Measurements from ENCODE around the gene TOE1.
A peak's percentile ranks its signal among the peaks of the same experiment; 100 is the strongest.
"Not testable (repeated sequence)": the region's sequence is repeated elsewhere in the genome, so short reads cannot be mapped to it uniquely, and the experiment has no call there.

The TOE1 gene

GRCh38 chr1:45339789-45340558, at the start of gene TOE1, which contains the start of gene MUTYH:
TOE1 (plus strand) TSS chr1:45340170; CDS start chr1:45340253, 83 bp downstream.
MUTYH (minus strand) TSS chr1:45340440; CDS start chr1:45334505, 5,935 bp downstream.
- peak; percentile 91 for DNase-seq

GRCh38 chr1:45291002-45291401, 49.0 kb upstream of the TOE1 start:
- DNase-seq, result not testable (repeated sequence)

GRCh38 chr1:45291716-45292115, 48.3 kb upstream of the TOE1 start:
- no peak for DNase-seq

- no peak for DNase-seq
Observed at GRCh38 chr1:45297666-45298356, 42.2 kb upstream of the TOE1 start.

GRCh38 chr1:45299296-45299695, 40.7 kb upstream of the TOE1 start:
- no peak for DNase-seq

GRCh38 chr1:45299981-45300668, 39.8 kb upstream of the TOE1 start:
- DNase-seq, result peak; percentile 82

GRCh38 chr1:45300669-45300997, 39.3 kb upstream of the TOE1 start:
- no peak for DNase-seq

- DNase-seq, result no peak
Observed at GRCh38 chr1:45302505-45303150, 37.3 kb upstream of the TOE1 start.

- DNase-seq, result peak; percentile 97
Observed at GRCh38 chr1:45303520-45304310, 36.3 kb upstream of the TOE1 start.

GRCh38 chr1:45304311-45305081, 35.5 kb upstream of the TOE1 start:
- peak; percentile 70 for DNase-seq

- no peak for DNase-seq
Observed at GRCh38 chr1:45305231-45305630, 34.7 kb upstream of the TOE1 start.

GRCh38 chr1:45306319-45306718, 33.7 kb upstream of the TOE1 start:
- DNase-seq, result no peak

- DNase-seq, result no peak
Observed at GRCh38 chr1:45306905-45307304, 33.1 kb upstream of the TOE1 start.

- no peak for DNase-seq
Observed at GRCh38 chr1:45314266-45314665, 25.7 kb upstream of the TOE1 start.

- DNase-seq, result no peak
Observed at GRCh38 chr1:45317166-45317565, 22.8 kb upstream of the TOE1 start.

GRCh38 chr1:45319761-45320160, 20.2 kb upstream of the TOE1 start:
- no peak for DNase-seq

- no peak for DNase-seq
Observed at GRCh38 chr1:45321444-45321843, 18.5 kb upstream of the TOE1 start.

- DNase-seq, result no peak
Observed at GRCh38 chr1:45322486-45323040, 17.4 kb upstream of the TOE1 start.

- DNase-seq, result peak; percentile 19
Observed at GRCh38 chr1:45325851-45326506, 14.0 kb upstream of the TOE1 start.
